GM19455 (cell line): ENCODE measurements around the gene TTC27.

Experiments
- ATAC-seq: cut with Tn5 transposase; IDR thresholded peaks from one replicate; pipeline ENCODE4 v1.9.1; 2021; ENCODE audit not compliant: unreplicated experiment

The TTC27 gene

GRCh38 chr2:32666704-32667103 is 38.9 kb downstream of the TTC27 start:
- ATAC-seq = no peak

- ATAC-seq = no peak
These were observed 40.4 kb downstream of the TTC27 start for GRCh38 chr2:32668254-32668653.

GRCh38 chr2:32671885-32672533 is 44.2 kb downstream of the TTC27 start:
- no peak for ATAC-seq

- no peak for ATAC-seq
These were observed 51.0 kb downstream of the TTC27 start for GRCh38 chr2:32678825-32679224.

DNA sequence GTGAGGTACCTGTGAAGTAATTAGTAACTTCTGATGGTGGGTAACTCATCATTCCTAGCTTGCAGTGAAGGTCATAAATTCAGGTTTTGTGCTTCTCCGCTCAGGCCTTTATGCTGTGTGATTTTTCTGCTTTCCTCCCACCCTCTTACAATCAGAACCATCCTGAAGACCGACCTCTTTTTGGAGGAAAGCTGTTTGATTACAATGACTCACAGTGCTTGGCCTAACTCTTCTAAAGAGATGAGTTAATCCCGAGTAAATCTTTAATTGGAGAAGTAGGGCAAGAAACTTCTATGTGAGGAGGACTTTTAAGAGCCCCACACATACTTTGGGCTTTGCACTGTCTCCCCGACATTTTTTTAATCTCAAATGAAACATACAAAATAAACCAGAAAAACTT is 53.1 kb downstream of the TTC27 start:
- ATAC-seq = no peak

DNA sequence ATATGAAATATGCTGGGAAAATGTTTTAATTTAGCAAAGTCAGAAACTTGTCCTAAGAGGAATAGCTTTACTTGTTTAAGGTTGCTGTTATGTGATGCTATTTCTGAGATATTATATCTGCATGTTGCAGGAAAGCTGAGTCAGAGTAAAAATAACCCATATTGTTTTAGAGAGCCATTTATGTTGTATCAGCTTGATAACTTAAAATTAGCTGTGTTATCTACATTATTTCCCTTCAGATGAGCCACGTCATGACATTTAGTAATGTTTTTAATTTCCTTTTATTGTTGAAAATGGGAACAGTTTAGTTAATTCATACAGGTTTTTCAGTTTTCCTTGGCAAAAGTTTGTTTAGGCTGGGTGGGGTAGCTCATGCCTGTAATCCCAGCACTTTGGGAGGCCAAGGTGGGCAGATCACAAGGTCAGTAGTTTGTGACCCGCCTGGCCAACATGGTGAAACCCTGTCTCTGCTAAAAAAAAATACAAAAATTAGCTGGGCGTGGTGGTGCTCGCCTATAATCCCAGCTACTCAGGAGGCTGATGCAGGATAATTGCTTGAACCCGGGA is 55.8 kb downstream of the TTC27 start:
- ATAC-seq = no peak

DNA sequence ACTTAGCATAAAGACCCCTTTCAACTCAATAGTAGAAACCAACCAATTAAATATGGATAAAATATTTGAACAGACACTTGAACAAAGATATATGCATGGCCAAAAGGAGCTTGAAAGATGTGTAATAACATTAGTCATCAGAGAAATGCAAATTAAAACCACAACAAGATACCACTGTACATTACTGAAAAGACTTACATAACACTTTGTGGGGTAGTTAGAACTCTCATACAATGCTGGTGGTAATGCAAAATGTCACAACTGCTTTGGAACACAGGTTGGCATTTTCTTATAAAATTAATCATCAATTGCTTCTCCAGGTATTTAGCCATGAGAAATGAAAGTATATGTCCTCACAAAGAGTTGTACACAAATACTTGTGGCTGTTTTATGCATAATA is 60.7 kb downstream of the TTC27 start:
- peak; percentile 96 for ATAC-seq

GRCh38 chr2:32691678-32692077 is 63.8 kb downstream of the TTC27 start:
- no peak for ATAC-seq

- no peak for ATAC-seq
These were observed 68.6 kb downstream of the TTC27 start for GRCh38 chr2:32696439-32696838.

DNA sequence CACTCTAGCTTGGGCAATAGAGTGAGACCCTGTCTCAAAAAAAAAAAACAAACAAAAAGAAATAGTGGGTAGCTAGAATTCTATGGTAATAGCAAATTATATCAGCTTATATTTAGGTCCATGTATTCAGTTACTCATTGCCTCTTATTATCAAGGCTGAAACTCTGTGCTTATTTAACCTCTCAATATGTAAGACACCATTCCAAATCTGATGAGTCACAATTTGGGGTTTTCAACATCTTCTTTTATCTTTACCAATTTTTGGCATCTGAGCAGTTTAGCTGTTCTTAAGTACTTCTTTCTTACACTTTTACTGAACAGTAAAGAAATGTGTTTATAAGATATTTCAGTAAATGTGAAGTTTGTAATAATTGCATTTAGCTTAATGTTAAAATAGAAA is 69.3 kb downstream of the TTC27 start:
- ATAC-seq = no peak

GRCh38 chr2:32699151-32699550 is 71.3 kb downstream of the TTC27 start:
- no peak for ATAC-seq

- ATAC-seq = no peak
These were observed 74.0 kb downstream of the TTC27 start for GRCh38 chr2:32701806-32702205.

DNA sequence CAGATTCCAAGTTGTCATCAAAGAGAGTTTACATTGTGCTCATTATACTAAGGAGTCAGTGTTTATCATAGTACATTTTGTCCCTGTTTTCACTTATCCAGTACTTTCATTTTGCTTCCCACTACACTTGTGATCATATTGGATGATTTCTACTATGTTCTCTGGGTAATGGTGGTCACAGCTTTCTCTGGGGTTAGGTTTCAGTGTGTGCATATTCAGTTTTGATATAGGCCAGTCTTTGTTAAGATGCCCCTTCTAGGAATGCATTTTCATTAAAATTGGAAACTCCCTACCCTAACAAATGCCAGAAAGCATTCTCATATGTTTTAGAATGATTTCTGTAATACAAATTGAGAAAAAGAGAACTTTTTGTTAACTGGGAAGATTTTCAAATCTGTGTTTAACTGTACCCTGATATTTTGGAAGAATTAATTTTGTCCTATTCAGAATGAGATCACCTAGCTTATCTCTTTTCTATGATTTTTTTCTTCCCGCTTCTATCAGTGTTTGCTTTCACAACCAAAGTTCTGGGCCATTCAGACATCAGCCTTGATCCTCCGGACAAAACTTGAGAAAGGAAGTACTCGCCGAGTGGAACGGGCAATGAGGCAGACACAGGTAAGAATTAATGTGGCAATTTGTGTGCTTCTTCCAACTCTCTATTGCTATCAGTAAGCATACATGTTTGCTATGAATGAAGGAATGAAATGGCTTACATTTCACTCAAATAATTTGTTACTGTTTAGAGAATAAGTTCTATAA is 74.6 kb downstream of the TTC27 start:
- no peak for ATAC-seq

GRCh38 chr2:32706815-32707579 is 79.1 kb downstream of the TTC27 start:
- ATAC-seq = no peak

- ATAC-seq = no peak
These were observed 83.4 kb downstream of the TTC27 start for GRCh38 chr2:32711219-32711618.

GRCh38 chr2:32711908-32712501 is 84.2 kb downstream of the TTC27 start:
- ATAC-seq = no peak

- no peak for ATAC-seq
These were observed 85.0 kb downstream of the TTC27 start for GRCh38 chr2:32712870-32713269.

- ATAC-seq = no peak
These were observed 86.7 kb downstream of the TTC27 start for GRCh38 chr2:32714521-32714920.

GRCh38 chr2:32715391-32715841 is 87.6 kb downstream of the TTC27 start:
- peak; percentile 78 for ATAC-seq

- no peak for ATAC-seq
These were observed 88.1 kb downstream of the TTC27 start for GRCh38 chr2:32715981-32716380.

GRCh38 chr2:32716598-32716997 is 88.7 kb downstream of the TTC27 start:
- no peak for ATAC-seq
